ENCODE results near the gene NUPR1.
A peak's percentile ranks its signal among the peaks of the same experiment; 100 is the strongest.

NUPR1 gene

DNA sequence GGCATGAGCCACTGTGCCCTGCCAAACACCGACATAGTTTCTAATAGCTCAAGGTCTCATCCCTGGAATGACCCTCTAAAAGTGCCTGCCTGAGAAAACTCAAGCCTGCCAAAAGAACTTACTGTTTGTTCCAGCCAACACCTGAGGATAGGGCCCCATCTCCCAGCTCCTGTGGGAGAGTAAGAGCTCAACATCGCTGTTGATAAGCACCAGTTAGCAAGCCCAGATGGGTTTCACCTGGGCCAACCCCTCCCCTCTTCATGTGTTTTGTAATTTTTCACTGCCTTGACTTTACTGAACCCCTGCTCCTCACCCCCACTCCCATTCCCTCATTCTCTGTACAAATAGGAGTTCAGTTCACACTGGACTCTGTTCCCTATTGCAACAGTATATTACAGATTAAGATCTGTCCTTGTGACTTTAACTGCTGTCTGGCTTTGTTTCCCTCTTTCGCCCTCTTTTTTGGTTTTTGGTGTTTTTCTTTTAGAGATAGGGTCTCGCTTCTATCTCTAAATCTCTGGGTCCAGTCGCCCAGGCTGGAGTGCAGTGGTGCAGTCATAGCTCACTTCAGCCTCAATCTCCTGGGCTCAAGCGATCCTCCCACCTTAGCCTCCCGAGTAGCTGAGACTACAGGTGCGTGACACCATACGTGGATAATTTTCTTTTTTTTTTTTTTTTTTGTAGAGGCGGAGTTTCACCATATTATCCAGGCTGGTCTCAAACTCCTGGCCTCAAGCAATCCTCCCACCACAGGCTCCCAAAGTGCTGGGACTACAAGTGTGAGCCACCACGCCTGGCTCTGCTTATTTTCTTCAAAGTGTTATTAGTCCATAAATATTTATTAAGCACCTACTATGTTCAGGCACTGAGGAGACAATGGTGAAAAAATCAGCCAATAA is 12.3 kb downstream of the NUPR1 start:
- Histone ChIP-seq H3K36me3 (no peaks in the 10 kb centered on the region), H3K4me3 (no peak overlapping the region), H3K4me2 (no peak overlapping the region), H3K4me1 (peaks cover 0 to 11% (median 0%) of the 10 kb centered on the region in 10 experiments; a peak in 4 of 20 replicates), H3K9ac (no peak overlapping the region), H4K20me1 (no peaks in the 10 kb centered on the region), H3K27me3 (no peaks in the 10 kb centered on the region), H3K9me3 (replicated peaks in 1 of 11) (no peaks in the 10 kb centered on the region), H3K27ac (no peak overlapping the region)
- TF ChIP-seq Cebpa-rat (IDR thresholded peaks at IDR 0.05): no peak

DNA sequence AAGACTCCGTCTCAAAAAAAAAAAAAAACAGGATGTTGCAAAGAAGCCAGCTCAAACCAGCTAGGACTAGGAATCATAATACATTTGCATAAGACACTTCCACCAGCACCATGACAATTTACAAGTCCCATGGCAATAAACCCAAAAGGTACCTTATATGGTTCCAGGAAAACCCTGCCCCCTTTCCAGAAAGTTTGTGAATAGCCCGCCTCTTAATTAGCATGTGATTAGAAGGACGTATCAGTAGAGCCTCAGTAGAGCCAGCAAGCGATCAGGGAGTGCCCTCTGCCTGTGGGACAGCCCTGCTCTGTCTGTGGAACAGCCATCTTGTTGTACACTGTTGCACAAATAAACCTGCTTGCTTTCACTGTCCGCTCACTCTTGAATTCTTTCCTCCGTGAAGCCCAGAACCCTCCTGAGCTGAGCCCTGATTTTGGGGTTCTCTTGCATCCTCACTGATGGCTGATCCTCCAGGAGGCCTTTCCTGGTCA is 14.0 kb downstream of the NUPR1 start:
- Histone ChIP-seq H3K27me3 (no peaks in the 10 kb centered on the region), H3K9me3 (replicated peaks in 1 of 11) (no peaks in the 10 kb centered on the region), H4K20me1 (no peaks in the 10 kb centered on the region), H3K4me1 (peaks cover 0 to 13% (median 0%) of the 10 kb centered on the region in 10 experiments; a peak in 4 of 20 replicates), H3K9ac (no peak overlapping the region), H3K4me2 (peak overlapping the region in 1 of 11 experiments; percentile 37; a peak in 1 of 22 replicates), H3K4me3 (no peak overlapping the region), H3K27ac (0 out of 22 replicates have a peak overlapping the region, but pooled peaks of 1 of the 11 experiments have one; percentile 14), H3K36me3 (no peaks in the 10 kb centered on the region)
- no peak for TF ChIP-seq Cebpa-rat (IDR thresholded peaks at IDR 0.05)

DNA sequence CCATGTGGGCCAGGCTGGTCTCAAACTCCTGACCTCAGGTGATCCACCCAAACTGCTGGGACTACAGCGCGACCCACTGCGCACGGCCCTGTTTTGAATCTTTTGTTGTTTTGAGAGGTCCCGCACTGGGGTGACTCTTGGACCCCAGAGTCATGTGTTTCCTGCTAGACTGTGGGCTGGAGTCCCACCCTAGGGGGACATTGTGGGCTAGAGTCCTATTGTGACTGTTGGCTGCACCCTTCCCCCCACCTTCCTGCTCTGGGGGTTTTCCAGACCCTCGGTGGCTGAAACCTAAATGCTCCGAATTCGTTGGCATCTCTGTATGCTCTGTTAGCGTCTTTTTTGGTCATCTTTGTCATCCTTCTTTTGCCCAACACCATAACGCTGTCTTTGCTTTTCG is 16.0 kb downstream of the NUPR1 start:
- no peak for TF ChIP-seq Cebpa-rat (IDR thresholded peaks at IDR 0.05)
- no peaks in the 10 kb centered on the region for H3K27me3 ChIP-seq
- no peak overlapping the region for H3K4me3 ChIP-seq
- no peaks in the 10 kb centered on the region for H3K9me3 ChIP-seq (replicated peaks in 1 of 11)
- H3K36me3 ChIP-seq: no peaks in the 10 kb centered on the region
- no peak overlapping the region for H3K27ac ChIP-seq
- no peak overlapping the region for H3K9ac ChIP-seq
- no peaks in the 10 kb centered on the region for H4K20me1 ChIP-seq
- peaks cover 0 to 13% (median 0%) of the 10 kb centered on the region in 10 experiments; a peak in 4 of 20 replicates for H3K4me1 ChIP-seq
- no peak overlapping the region for H3K4me2 ChIP-seq

DNA sequence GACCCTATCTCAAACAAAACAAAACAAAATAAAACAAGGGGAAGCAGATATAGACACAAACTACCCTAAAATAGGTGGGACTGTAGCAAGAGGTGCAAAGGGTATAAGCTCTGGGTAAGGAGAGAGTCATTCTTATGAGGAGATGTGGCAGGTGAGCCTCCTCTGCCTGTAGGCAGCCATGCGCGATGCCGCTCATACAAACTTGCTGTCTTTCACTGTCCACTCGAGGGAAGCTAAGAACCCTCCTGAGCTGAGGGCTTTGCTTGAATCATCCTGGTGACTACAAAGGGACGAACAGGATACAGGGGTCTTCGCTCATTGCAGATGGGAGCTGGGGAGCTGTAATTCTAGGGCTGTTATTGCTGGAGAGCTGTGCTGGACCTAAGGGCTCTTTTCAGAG is 17.3 kb downstream of the NUPR1 start:
- no peak overlapping the region for H3K9ac ChIP-seq
- no peaks in the 10 kb centered on the region for H3K27me3 ChIP-seq
- H3K4me3 ChIP-seq: no peak overlapping the region
- no peak overlapping the region for H3K4me2 ChIP-seq
- no peaks in the 10 kb centered on the region for H3K36me3 ChIP-seq
- no peaks in the 10 kb centered on the region for H4K20me1 ChIP-seq
- no peaks in the 10 kb centered on the region for H3K9me3 ChIP-seq (replicated peaks in 1 of 11)
- H3K27ac ChIP-seq: no peak overlapping the region
- no peak for TF ChIP-seq Cebpa-rat (IDR thresholded peaks at IDR 0.05)
- peaks cover 0 to 13% (median 0%) of the 10 kb centered on the region in 10 experiments; a peak in 4 of 20 replicates for H3K4me1 ChIP-seq

DNA sequence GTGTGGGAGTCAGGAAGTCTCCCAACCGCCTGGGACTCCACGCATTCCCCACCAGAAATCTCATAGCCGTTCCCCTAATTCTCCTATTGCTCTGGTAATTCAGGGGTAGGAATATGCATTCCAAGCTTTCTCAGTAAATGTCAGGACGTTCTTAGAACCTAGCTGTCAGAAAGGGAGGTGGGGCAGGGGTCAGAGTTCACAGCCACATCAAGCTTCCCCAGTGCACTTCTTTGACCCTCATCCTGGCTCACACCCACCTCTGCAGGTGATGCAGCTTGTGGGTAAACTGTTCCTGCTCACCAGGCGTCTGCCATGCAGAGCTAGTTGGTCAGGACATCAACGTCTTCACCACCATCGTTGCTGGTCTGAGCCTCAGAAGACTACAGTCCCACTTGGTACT is 18.1 kb downstream of the NUPR1 start:
- H3K4me1 ChIP-seq: peaks cover 0 to 13% (median 0%) of the 10 kb centered on the region in 10 experiments; a peak in 4 of 20 replicates
- no peaks in the 10 kb centered on the region for H3K9me3 ChIP-seq (replicated peaks in 1 of 11)
- no peak overlapping the region for H3K4me2 ChIP-seq

DNA sequence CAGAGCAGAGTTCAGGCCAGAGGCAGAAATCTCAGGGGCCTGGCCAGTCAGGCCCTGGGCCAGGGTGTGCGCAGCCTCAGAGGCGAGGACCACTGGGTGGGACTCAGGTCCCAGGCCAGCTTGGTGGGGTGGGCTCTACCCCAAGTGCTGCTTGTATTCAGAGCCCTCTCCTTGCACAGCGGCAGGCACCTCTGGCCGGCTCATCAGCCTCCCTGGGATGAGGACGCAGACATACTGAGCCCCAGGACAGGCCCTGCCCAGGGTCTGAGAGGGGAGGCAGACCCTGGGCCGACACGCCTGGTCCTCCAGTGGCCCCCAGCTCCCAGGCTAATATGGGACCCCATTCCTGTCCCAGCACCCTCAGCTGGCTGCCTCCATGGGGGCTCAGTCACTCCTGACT is 24.5 kb downstream of the NUPR1 start:
- H3K9ac ChIP-seq: no peak overlapping the region
- H3K4me3 ChIP-seq: no peak overlapping the region
- no peaks in the 10 kb centered on the region for H3K27me3 ChIP-seq
- no peak overlapping the region for H3K4me2 ChIP-seq
- no peaks in the 10 kb centered on the region for H3K9me3 ChIP-seq (replicated peaks in 1 of 11)
- H3K4me1 ChIP-seq: peaks cover 0 to 18% (median 0%) of the 10 kb centered on the region in 10 experiments; a peak in 3 of 20 replicates
- H3K36me3 ChIP-seq: no peaks in the 10 kb centered on the region
- H3K27ac ChIP-seq: peak overlapping the region in 3 of 11 experiments; percentile 10 to 28 (median 27); a peak in 3 of 22 replicates
- no peak for TF ChIP-seq Cebpa-rat (IDR thresholded peaks at IDR 0.05)
- H4K20me1 ChIP-seq: no peaks in the 10 kb centered on the region

More for the DNA sequence above, 18.1 kb downstream of the NUPR1 start:
- no peak overlapping the region for H3K27ac ChIP-seq
- H3K4me3 ChIP-seq: no peak overlapping the region
- H3K9ac ChIP-seq: no peak overlapping the region
- no peaks in the 10 kb centered on the region for H4K20me1 ChIP-seq
- no peaks in the 10 kb centered on the region for H3K36me3 ChIP-seq
- TF ChIP-seq Cebpa-rat (IDR thresholded peaks at IDR 0.05): no peak
- no peaks in the 10 kb centered on the region for H3K27me3 ChIP-seq

DNA sequence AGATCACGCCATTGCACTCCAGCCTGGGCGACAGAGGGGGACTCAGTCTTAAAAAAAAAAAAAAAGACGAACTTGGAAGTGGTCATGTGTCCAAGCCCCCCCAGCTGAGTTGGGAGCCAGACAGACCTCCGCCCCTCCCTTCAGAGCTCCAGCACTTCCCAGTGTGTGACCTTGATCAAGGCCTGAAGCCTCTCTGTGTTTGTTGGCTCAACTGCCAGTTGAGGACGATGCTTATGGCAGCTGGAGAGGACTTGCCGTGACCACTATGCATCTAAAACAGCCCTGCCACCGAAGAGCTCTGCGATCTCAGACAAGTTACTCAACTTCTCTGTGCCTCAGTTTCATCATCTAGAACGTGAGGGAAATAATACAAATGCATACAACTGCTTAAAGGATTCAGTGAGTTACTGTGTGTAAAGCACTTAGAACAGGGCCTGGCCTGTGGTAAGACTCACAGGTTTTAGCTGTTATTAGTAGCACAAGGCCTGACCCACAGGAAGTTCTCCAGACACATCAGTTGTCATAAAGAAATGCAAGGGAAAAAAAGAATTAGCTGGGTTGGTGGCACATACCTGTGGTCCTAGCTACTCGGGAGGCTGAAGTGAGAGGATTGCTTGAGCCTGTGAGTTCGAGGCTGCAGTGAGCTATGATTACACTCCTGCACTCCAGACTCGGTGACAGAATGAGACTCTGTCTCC is 25.1 kb downstream of the NUPR1 start:
- H3K4me2 ChIP-seq: no peak overlapping the region; a peak in 1 of 22 replicates
- H3K4me1 ChIP-seq: peaks cover 0 to 18% (median 0%) of the 10 kb centered on the region in 10 experiments; a peak in 5 of 20 replicates
- peak overlapping the region in 3 of 11 experiments; percentile 10 to 28 (median 27); a peak in 3 of 22 replicates for H3K27ac ChIP-seq
- no peaks in the 10 kb centered on the region for H3K36me3 ChIP-seq
- H3K9ac ChIP-seq: no peak overlapping the region
- H3K9me3 ChIP-seq (replicated peaks in 1 of 11): no peaks in the 10 kb centered on the region
- H3K4me3 ChIP-seq: no peak overlapping the region
- no peaks in the 10 kb centered on the region for H3K27me3 ChIP-seq
- no peak for TF ChIP-seq Cebpa-rat (IDR thresholded peaks at IDR 0.05)
- no peaks in the 10 kb centered on the region for H4K20me1 ChIP-seq

DNA sequence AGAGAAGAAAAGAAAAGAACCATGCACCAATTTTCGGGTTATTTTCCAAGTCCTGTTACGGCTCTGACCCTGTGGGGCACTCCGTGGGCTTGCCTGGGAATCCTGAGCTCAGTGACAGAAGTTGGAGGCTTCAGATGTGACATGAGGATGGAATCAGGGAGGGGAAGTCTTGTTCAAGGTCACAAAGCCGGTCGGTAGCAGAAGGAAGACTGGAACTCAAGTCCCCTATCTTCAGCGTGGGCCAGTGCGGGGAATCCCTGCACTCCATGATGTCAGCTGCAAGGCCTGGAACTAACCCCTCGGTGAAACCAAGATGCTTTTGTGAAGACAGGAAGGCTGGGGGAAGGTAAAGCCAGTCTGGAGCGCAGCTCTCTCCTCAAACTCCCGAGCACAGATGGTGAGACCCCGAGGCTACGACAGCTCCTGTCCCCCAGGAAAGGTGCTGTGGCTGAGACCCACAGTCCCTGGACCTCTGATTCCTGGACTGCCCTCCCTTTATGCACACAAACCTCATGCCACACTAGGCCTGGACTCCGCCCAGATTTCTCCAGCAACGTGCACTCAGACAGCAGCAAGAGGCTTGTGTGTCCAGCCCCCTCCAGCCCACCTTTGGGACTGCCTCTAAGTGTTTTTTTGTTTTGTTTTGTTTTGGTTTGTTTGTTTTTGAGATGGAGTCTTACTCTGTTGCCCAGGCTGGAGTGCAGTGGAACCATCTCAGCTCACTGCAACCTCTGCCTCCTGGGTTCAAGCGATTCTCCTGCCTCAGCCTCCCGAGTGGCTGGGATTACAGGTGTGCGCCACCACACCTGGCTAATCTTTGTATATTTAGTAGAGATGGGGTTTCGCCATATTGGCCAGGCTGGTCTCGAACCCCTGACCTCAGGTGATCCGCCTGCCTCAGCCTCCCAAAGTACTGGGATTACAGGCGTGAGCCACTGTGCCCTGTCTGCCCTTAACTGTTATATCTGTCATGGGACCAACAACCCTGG is 26.7 kb downstream of the NUPR1 start:
- no peak overlapping the region for H3K9ac ChIP-seq
- peaks cover 13 to 34% (median 15%) of the 10 kb centered on the region in 10 experiments for H3K4me1 ChIP-seq
- H3K4me3 ChIP-seq: no peak overlapping the region
- H3K4me2 ChIP-seq: no peak overlapping the region
- no peaks in the 10 kb centered on the region for H3K27me3 ChIP-seq
- no peak for TF ChIP-seq Cebpa-rat (IDR thresholded peaks at IDR 0.05)
- no peaks in the 10 kb centered on the region for H4K20me1 ChIP-seq
- no peaks in the 10 kb centered on the region for H3K36me3 ChIP-seq
- 0 out of 22 replicates have a peak overlapping the region, but pooled peaks of 1 of the 11 experiments have one; percentile 32 for H3K27ac ChIP-seq
- no peaks in the 10 kb centered on the region for H3K9me3 ChIP-seq (replicated peaks in 1 of 11)

Measured in BLaER1 treated with 17β-estradiol and CSF1 and Interleukin-3, amounts not matched to agents 10 nM and 100 nM (cell line).